GM19467 (cell line): ENCODE results near the gene KLRC4.
"Not testable (repeated sequence)": the region's sequence is repeated elsewhere in the genome, so short reads cannot be mapped to it uniquely, and the experiment has no call there.

Experiments
- ATAC-seq: cut with Tn5 transposase; IDR thresholded peaks from one replicate; pipeline ENCODE4 v1.9.1; 2021; ENCODE audit warnings: mild to moderate bottlenecking, moderate library complexity; ENCODE audit not compliant: unreplicated experiment

KLRC4 gene

DNA sequence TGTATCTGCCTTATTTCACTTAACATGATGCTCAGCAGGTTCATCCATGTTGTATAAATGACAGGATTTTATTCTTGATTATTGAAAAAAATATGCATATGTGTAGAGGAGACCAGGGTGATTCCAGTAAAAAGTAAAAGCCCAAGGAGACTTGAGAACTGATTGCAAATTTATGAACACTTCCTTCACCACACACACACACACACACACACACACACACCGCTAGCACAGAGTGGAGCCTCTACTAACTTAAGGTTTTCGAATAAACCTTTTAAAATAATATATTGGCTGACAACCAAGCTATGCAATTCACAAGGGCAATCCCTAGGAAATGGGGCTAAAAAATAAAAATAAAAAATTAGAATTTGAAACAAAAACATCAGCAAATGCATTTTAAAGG is 11.4 kb downstream of the KLRC4 start:
- ATAC-seq, result no peak

DNA sequence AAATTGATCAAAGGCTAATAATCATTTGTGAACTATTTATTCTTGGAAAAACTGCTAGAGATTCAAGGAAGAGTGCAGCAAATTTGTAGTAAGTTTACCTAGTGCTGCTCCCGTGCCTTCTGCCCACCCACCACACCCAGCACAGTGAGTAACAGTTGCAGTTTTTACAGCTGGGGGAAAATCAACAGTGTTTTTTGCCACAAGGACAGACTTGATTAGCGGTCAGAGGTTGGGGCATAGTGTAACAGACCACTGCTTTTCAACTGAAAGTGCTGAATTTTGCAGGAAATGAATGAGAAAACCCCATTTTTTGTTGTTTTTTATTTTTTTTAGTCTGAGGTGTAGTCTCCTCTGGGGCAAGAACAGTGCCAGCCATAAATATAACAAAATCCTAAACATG is 12.3 kb downstream of the KLRC4 start:
- ATAC-seq, result no peak

DNA sequence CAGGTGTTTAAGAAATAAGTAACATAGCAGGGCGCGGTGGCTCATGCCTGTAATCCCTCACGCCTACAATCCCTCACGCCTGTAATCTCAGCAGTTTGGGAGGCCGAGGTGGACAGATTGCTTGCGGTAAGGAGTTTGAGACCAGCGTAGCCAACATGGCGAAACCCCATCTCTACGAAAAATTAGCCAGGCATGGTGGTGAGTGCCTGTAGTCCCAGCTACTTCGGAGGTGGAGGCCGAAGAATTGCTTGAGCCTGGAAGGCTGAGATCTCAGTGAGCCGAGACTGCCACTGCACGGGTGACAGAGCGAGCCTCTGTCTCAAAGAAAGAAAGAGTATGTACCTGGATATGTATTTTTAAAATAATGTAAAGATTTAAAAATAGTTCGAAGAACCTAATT is 13.4 kb downstream of the KLRC4 start:
- not testable (repeated sequence) for ATAC-seq

DNA sequence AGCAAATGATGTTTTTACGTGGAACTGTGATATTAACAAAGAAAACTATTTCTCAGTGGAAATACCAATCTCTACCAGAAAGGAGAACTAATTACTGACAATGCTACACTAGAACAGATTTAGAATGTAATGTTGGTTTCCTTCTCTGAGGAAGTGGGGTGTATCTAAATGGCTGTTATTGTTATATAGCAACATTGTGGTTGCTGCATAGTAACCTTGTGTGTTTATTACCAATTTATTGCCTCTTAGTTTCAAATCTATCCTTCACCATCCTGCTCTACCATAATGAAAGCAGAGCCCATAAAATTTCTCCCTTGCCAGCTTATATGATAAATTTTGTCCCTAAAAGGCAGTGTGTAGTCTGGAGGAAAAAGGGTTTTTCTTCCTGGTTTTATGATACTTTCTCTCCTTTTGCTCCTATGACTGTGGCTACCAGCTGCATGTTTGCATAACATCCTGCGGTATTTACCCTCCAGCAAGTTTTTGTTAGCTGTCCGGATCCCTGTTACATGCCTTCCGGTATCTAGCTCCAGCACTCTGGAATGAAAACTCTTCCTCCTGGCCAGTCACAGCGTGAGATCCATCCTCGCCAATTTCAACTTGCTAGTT is 14.1 kb downstream of the KLRC4 start:
- peak; percentile 69 for ATAC-seq

DNA sequence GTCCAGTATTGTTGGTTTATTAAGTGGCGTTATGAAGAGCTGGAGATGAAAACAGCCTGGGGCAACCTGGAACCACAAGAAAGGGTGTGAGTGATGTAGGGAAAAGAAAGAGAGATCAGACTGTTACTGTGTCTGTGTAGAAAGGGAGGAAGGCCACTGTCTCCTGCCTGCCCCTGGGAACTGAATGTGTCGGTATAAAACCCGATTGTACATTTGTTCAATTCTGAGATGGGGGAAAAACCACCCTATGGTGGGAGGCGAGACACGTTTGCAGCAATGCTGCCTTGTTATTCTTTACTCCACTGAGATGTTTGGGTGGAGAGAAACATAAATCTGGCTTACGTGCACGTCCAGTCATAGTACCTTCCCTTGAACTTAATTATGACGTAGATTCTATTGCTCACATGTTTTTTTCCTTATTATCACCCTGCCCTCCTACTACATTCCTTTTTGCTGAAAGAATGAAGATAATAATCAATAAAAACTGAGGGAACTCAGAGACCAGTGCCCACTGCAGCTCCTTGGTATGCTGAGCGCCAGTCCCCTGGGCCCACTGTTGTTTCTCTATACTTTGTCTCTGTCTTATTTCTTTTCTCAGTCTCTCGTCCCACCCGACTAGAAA is 14.9 kb downstream of the KLRC4 start:
- ATAC-seq, result not testable (repeated sequence)

DNA sequence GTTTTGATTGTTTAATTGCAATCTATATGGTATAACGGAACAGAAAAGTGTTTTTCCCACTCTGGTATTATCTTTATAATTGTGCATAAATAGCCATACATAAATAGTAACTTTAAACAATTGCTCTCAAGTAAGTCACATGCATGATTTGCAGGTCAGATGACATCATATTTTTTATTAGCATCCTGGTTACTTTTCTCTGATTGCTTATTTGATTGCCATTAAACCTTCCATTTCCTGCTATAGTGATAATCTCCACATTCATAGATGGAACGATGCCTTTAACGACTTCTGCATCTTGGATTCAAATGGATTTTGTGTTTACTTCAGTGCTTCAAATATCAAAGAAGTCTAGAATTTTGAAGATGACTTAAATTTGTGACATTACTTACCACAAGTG is 16.3 kb downstream of the KLRC4 start:
- ATAC-seq, result no peak

DNA sequence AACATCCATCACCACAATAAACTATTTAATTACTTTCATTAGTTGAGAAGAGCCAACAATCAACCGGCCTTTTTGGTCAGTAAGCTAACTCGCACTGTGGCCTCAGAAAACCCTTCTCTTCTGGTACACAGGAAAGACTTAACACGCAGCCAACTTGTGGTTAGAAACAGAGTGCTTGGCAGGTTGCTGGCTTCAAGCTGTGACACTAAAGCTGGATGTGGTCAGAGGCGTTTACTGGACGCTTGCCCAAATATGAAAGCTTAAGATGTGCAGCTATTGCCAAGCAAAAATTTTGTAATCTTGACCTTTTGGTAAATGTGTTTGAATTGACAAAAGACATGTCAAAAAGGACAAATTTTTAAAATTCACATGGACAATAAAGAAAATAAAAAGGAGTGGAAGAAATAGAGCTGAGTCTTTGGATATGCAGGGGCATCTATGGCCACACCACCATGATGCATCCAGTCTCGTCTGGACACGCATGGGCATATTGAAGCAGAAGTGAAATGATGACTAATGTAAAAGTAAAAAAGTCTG is 17.1 kb downstream of the KLRC4 start:
- peak; percentile 54 for ATAC-seq

DNA sequence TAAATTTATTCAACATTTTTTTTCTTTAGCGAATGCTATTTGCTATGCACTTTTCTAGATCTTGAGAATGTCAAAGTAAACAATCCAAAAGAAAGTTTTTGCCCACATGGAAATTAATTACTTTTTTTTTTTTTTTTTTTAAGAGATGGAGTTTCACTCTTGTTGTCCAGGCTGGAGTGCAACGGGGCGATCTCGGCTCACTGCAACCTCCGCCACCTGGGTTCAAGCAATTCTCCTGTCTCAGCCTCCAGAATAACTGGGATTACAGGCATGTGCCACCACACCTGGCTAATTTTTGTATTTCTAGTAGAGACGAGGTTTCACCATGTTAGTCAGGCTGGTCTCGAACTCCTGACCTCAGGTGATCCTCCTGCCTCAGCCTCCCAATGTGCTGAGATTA is 18.6 kb downstream of the KLRC4 start:
- not testable (repeated sequence) for ATAC-seq

DNA sequence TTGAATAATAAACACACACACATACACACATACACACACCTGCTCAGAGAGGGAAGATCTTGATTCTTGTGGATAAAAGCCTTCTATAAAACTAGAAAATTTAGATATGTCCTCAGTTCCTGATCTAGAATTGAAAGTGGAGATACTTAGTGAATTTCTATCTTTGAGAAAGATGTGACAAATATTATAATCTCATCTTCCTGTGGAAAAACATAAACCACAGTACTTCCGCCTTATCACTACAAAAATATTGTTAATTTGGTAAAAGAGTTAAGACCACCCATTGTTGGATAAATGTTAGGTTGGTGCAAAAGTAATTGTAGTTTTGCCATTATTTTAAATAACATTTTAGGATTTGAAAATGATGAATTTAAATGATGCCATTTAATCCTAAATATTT is 19.7 kb downstream of the KLRC4 start, which contains the start of gene KLRK1:
Gene KLRK1, minus strand, starts transcription at position 138 of the 400 bp plus-strand sequence. CDS start 1,231 bp downstream, outside the sequence.
- ATAC-seq, result no peak

DNA sequence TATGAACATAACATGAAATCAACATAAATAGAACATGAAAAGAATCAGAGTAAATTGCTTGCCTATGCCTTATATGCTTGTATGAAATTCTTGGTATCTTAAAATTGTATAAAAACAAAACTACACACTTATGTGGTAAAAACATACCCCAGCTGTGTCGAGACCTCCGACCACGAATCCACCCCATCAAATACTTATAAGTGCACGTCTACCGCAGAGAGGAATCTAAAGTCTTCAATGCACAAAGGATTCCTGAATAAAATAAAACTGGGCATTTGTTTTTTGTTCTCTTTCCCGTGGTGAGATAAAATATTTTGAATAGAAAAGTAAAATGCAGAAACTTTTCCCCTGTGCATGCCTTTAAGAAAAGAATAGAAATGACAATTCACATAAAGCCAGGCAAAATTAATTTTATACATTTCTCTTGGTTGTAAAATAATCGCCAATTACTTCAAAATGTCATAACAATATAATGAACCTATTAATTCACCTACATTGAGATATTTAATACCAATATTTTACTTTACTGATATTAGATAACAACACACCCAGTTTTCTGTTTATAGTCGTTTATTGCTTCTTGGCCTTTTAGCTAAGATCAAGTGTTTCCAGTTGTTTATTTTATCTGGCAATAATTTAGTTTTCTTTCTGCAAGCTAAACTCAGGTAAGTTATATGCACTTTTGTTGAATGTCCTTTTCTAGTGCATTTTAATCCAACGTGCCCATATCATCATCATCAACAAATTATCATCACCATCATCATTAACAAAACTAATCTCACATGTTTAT is 20.7 kb downstream of the KLRC4 start:
- no peak for ATAC-seq

DNA sequence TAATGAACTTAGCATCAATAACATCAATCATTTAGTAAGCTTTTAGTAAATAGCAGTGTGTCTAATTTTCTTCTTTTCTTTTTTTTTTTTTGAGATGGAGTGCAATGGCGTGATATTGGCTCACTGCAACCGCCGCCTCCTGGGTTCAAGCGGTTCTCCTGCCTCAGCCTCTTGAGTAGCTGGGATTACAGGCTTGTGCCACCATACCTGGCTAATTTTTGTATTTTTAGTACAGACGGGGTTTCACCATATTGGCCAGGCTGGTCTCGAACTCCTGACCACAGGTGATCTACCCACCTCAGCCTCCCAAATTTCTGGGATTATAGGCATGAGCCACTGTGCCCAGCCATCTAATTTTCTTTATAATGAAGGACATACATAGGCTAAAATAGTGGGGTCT is 22.1 kb downstream of the KLRC4 start:
- ATAC-seq, result not testable (repeated sequence)

DNA sequence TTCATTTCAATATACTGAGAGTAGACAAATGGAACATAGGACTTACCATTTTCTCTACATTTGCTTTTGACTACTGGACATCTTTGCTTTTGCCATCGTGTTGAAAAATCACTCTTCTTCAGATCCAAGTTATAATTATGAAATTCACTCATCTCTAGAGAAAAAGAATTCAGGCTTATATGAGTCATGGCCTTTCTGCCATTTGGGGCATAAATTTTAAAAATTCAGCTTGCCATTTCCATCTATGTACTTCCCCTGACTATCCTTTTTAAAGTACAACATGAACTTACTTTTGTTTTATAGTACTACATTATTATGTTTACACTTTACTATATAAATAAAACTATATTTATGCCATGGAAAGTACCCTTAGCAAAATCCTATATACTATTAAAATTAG is 22.7 kb downstream of the KLRC4 start:
- no peak for ATAC-seq

DNA sequence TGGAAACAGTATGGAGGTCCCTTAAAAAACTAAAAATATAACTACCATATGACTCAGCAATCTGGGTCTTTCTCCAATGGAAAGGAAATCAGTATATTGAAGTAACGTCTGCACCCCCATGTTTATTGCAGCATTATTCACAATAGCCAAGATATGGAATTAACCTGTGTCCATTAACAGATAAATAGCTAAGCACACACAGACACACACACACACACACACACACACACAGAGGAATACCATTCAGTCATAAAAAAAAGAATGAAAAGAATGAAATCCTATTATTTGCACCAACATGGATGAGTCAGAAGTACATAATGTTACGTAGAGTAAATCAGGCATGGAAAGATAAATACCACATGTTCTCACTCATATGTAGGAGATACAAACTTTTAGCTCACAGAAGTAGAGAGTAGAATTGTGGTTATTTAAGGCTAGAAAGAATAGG is 24.4 kb downstream of the KLRC4 start:
- no peak for ATAC-seq

DNA sequence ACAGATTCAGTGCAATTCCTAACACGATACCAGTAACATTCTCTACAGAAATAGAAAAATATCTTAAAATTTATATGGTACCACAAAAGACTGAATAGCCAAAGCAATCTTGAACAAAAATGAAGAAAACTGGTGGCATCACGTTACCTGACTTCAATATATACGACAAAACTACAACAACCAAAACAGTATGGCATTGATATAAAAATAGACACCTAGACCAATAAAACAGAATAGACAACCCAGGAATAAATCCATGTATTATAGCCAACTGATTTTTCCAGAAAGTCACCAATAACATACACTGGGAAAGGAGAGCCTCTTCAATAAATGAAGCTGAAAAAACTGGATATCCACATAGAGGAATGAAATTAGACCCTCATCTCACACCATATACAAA is 25.4 kb downstream of the KLRC4 start:
- no peak for ATAC-seq

DNA sequence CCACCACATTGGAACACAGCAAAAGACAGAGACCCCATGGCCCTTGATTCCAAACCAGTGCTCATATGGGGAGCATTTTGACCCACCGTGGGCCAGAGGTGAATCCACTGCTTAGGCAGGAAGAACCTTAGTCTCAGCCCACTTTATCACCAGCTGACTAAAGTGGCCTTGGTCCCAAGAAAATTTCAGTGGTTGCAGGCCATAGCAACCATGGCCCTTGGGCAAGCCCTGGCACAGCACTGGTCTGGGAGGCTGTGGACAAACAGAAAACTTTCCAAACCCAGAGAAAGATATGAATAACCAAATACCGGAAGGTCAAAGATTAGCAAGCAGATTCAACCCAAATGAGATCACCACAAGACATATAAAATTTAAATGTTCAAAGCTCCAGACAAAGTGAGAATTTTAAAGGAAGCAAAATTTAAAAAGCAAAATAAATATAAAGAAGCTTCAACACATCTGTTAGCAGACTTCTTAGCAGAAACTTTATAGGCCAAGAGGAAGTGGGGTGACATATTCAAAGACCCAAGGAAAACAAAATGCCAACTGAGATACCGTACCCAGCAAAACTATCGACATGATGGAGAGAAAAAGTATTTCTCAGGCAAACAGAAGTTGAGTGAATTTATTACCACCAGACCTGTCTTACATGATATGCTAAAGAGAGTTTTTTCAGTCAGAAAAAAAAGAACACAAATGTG is 27.5 kb downstream of the KLRC4 start:
- no peak for ATAC-seq

DNA sequence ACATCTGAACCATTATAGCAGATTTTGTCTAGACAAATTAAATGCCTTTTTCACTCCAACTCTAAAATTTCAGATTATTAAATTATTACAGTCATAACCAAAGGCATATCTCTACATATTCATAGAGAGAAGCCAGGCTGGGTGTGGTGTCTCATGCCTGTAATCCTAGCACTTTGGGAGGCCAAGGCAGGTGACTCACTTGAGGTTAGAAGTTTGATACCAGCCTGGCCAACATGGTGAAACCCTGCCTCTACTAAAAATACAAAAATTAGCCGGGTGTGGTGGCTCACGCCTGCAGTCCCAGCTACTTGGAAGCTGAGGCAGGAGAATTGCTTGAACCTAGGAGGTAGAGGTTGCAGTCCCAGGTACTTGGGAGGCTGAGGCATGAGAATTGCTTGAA is 30.8 kb downstream of the KLRC4 start:
- not testable (repeated sequence) for ATAC-seq

DNA sequence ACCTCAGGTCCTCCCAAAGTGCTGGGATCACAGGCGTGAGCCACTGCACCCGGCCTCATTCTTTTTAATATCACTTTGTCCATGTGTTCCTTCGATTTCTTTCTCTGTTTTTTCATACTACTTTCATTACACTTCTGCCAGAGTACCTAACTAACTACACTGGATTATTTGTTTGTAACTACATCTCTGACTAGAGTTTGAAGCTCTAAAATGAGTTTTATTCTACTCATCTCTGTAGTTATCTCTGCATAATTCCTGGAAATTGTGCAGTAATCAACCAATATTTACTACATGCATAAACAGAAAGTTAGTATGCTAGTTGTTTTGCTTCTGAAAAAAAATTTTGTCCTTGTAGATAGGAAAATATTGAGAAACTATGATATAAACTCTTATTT is 34.9 kb downstream of the KLRC4 start:
- no peak for ATAC-seq

DNA sequence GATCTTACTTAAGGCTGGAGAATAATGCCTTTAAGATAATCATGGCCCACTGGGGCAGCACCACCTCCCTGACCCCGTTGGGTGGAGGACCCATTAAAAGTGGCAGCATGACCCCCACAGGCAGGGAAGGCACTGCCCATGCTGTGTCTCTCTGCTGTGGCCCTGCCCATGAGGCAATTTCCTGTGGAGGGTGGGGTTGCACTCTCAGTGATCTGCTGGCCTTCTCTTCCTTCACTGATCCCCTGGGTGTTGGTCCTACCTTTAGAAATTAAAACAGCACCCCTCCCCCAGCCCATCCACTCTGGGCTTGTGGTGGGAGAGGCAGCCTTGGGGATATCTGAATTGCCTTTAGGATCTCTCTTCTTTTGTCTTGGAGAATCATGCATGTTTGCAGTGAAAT is 37.0 kb downstream of the KLRC4 start:
- ATAC-seq, result no peak

DNA sequence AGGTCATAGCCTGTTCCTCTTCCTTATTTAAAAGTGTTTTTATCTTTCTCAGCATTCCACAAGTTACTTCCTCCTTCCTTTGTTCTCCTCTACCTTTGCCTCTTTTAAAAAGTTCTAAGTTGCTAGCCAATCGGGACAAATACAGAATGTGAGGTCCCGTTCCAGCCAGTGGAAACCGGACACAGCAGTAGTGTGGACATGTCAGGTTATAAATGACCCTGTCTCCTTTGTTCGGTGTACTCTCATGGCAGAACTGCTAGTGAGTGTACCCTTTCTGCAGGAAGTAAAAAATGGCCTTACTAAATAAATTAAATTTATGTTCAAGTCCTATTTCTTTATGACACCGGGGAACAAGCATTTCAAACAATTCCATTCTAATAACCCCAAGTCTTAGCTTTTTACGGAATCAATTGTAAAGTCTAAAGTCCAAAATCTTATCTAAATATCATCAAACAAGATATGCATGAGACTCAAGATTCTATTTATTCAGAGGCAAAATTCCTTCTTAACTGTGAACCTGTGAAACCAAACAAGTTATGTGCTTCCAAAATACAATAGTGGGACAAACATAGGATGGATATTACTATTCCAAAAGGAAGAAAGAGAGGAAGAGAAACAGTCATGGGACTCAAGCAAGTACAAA is 37.5 kb downstream of the KLRC4 start:
- not testable (repeated sequence) for ATAC-seq

DNA sequence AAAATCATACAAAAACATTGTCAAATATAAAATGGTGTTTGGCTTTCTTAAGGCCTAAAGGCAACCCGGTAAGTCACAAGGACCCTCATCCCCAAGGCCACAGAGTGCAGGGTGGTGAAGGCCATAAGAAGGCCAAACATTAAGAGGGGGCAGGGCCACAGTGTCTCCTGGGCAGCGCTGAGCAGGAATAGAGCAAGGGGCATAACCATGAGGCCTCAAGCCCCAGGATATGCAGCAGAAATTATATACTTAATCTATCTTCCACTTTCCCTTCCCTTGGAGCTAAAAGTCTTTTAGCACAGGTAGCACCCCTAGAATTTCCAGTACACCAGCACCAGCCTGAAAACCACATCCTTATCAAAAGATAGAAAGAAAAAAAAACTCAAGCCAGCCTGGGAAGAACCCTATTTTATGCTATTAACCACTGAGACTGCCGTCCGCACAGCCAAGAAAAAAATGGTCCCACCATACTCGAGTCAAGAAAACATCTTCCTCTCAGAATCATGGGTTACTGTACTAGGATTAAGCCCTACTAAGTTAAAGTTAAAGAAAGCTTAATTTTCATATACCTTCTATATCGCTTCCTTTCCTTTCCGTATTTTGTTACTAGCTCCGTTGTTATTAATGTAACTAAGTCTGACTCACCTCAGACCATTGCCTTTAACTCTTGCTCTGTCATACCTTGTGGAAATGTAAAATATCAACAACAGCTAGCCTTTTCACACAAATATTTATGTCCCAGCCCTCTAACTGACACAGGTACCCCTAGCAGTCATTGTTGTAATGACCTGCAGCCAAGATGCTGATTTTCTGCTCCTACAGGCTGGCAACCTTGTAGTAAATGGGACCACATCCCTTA is 39.8 kb downstream of the KLRC4 start:
- no peak for ATAC-seq
